Keratinocyte (primary cell): ENCODE measurements around the gene COL8A1. TPM values are rescaled to one million over a fixed set of nuclear protein-coding genes. Genes with fewer than 3 reads are reported as not detected.
A peak's percentile ranks its signal among the peaks of the same experiment; 100 is the strongest.

Experiments used
- DNase-seq: peaks from one replicate; pipeline ENCODE4 v3.0.0-alpha.2; 2011; ENCODE audit warnings: low read depth, missing footprints, low spot score
- FAIRE-seq: peaks from 2 replicates; lab custom pipeline; 2011; peaks lifted over from hg19 to GRCh38; lab: Jason Lieb, UNC
- H2AFZ ChIP-seq: 2 replicates; pipeline ENCODE4 v1.6.0; 2012; ENCODE audit warnings: low read length, control low read depth, inconsistent platforms; ENCODE audit not compliant: control insufficient read depth
- H3K27ac ChIP-seq: 2 replicates; pipeline ENCODE4 v1.5.1; 2011; ENCODE audit warnings: low read length; ENCODE audit not compliant: control insufficient read depth, insufficient read depth
- H3K27me3 ChIP-seq: 3 replicates; pipeline ENCODE4 v1.6.0; 2011; ENCODE audit warnings: low read length; ENCODE audit not compliant: control insufficient read depth, insufficient read depth; ENCODE audit errors: extremely low read depth
- H3K36me3 ChIP-seq, 2 experiments: 2 replicates in 1 of 2; 3 replicates in 1 of 2; pipeline ENCODE4 v1.5.1; 2011; ENCODE audit warnings: low read length in 2 of 2, mild to moderate bottlenecking in 1 of 2; ENCODE audit not compliant: control insufficient read depth in 2 of 2, insufficient read depth in 2 of 2; ENCODE audit errors: extremely low read depth in 1 of 2
- H3K4me1 ChIP-seq: 3 replicates; pipeline ENCODE4 v1.5.1; 2011; ENCODE audit warnings: low read length; ENCODE audit not compliant: control insufficient read depth, insufficient read depth; ENCODE audit errors: extremely low read depth
- H3K4me2 ChIP-seq: 3 replicates; pipeline ENCODE4 v1.6.0; 2011; ENCODE audit warnings: low read depth, low read length; ENCODE audit not compliant: control insufficient read depth, insufficient read depth; ENCODE audit errors: extremely low read depth
- H3K4me3 ChIP-seq, 3 experiments: fragments of 200-600 bp in 1 of 3; sonication (generic) in 1 of 3; 2 replicates in 2 of 3; 3 replicates in 1 of 3; pipeline ENCODE4 v1.5.1; 2011 to 2016; ENCODE audit warnings: low read length in 3 of 3, mild to moderate bottlenecking in 3 of 3, control low read depth in 2 of 3, inconsistent platforms in 1 of 3, low read depth in 1 of 3, mixed read lengths in 1 of 3, mixed run types in 1 of 3, moderate library complexity in 1 of 3; ENCODE audit not compliant: control insufficient read depth in 2 of 3, insufficient read depth in 2 of 3; ENCODE audit errors: extremely low read depth in 1 of 3
- H3K79me2 ChIP-seq: 2 replicates; pipeline ENCODE4 v1.6.0; 2012; ENCODE audit warnings: low read length; ENCODE audit not compliant: control insufficient read depth, insufficient read depth
- H3K9ac ChIP-seq: 3 replicates; pipeline ENCODE4 v1.6.0; 2011; ENCODE audit warnings: low read length; ENCODE audit not compliant: control insufficient read depth, insufficient read depth; ENCODE audit errors: extremely low read depth
- H3K9me1 ChIP-seq: 3 replicates; pipeline ENCODE4 v1.6.0; 2011; ENCODE audit warnings: low read length; ENCODE audit not compliant: control insufficient read depth, insufficient read depth; ENCODE audit errors: extremely low read depth
- H3K9me3 ChIP-seq: 2 replicates; pipeline ENCODE4 v1.5.1; 2012; ENCODE audit warnings: low read depth, low read length; ENCODE audit not compliant: control insufficient read depth
- H4K20me1 ChIP-seq: 3 replicates; pipeline ENCODE4 v1.6.0; 2011; ENCODE audit warnings: low read length; ENCODE audit not compliant: control insufficient read depth, insufficient read depth; ENCODE audit errors: extremely low read depth
- CTCF ChIP-seq, 3 experiments: IDR thresholded peaks in 1 of 3; conservative IDR thresholded peaks in 1 of 3; optimal IDR thresholded peaks in 1 of 3; 2 replicates in 2 of 3; 3 replicates in 1 of 3; pipeline versions ENCODE3 to v1.5.1; 2011; ENCODE audit warnings: low read length in 3 of 3, mild to moderate bottlenecking in 3 of 3, moderate library complexity in 2 of 3, control low read depth in 1 of 3, inconsistent platforms in 1 of 3; ENCODE audit not compliant: insufficient read depth in 2 of 3; ENCODE audit errors: extremely low read depth in 1 of 3
- EZH2 ChIP-seq: IDR thresholded peaks from one replicate; pipeline ENCODE4 v1.6.1; 2012; ENCODE audit warnings: inconsistent platforms, mild to moderate bottlenecking, low read length, moderate library complexity
- dilution Hi-C: fragments of 300-500 bp; cut with MboI; formaldehyde crosslinking; loops from one replicate; pipeline ENCODE4 v1.7.0; 2020; ENCODE audit warnings: low sequenced_read_pairs; ENCODE audit not compliant: extremely low pct_ligation_motif_present
- polyA plus RNA-seq, 5 experiments: library from polyadenylated mRNA; depleted of rRNA in 3 of 5; stranded (reverse) in 3 of 5; stranded (forward) in 1 of 5; unstranded in 1 of 5; fragments of >200 nt; gene quantifications; 1 replicate in 1 of 5; 2 replicates in 3 of 5; 3 replicates in 1 of 5; pipeline versions ENCODE4 v1.2.1 to v1.2.3, GENCODE V29; 2011 to 2012; ENCODE audit warnings: missing spikeins in 2 of 5, low read depth in 1 of 5, low replicate concordance in 1 of 5

The COL8A1 gene
- polyA plus RNA-seq, 1 donor (not counting 4 experiments of a cell fraction or from before 2014, with no cell fraction given), result 102 TPM

GRCh38 chr3:99772671-99773070 is 134.3 kb downstream of the COL8A1 start:
- peaks cover 0 to 10% of the 10 kb centered on the region in 2 experiments for H3K36me3 ChIP-seq
- no peak for DNase-seq
- H3K4me2 ChIP-seq, result no peak overlapping the region
- H3K4me3 ChIP-seq, result no peak overlapping the region
- H3K4me1 ChIP-seq, result peaks cover 24% of the 10 kb centered on the region
- dilution Hi-C loops, result loop anchor here (25.0 kb wide), 1 partner anchor 760 kb away; no protein-coding TSS in a partner anchor
- no peak overlapping the region for H3K27ac ChIP-seq
- H3K79me2 ChIP-seq, result no peaks in the 10 kb centered on the region
- TF ChIP-seq EZH2, result no peak
- TF ChIP-seq CTCF (optimal IDR thresholded peaks at IDR 0.05 in 1 of 3, IDR thresholded peaks at IDR 0.05 in 1 of 3, conservative IDR thresholded peaks at IDR 0.05 in 1 of 3; ENCODE audit: extremely low read depth in 1 of 3, insufficient read depth in 2 of 3, low read length in 3 of 3), result no peak
- H3K27me3 ChIP-seq, result no peaks in the 10 kb centered on the region
- no peak overlapping the region for H3K9ac ChIP-seq
- H3K9me3 ChIP-seq, result no peaks in the 10 kb centered on the region
- no peak overlapping the region for H2AFZ ChIP-seq
- peaks cover 2% of the 10 kb centered on the region for H3K9me1 ChIP-seq
- no peak for FAIRE-seq
- H4K20me1 ChIP-seq, result no peaks in the 10 kb centered on the region

GRCh38 chr3:99774467-99774866 is 136.1 kb downstream of the COL8A1 start:
- DNase-seq (peak; percentile 93), FAIRE-seq (peak; percentile 98)
- peaks cover 24% of the 10 kb centered on the region for H3K4me1 ChIP-seq
- no peaks in the 10 kb centered on the region for H3K9me3 ChIP-seq
- no peak for TF ChIP-seq CTCF (optimal IDR thresholded peaks at IDR 0.05 in 1 of 3, IDR thresholded peaks at IDR 0.05 in 1 of 3, conservative IDR thresholded peaks at IDR 0.05 in 1 of 3; ENCODE audit: extremely low read depth in 1 of 3, insufficient read depth in 2 of 3, low read length in 3 of 3)
- no peak for TF ChIP-seq EZH2
- H3K9ac ChIP-seq, result no peak overlapping the region
- H3K27ac ChIP-seq, result peak overlapping the region; percentile 46
- no peaks in the 10 kb centered on the region for H4K20me1 ChIP-seq
- no peaks in the 10 kb centered on the region for H3K27me3 ChIP-seq
- H3K4me3 ChIP-seq, result no peak overlapping the region
- no peaks in the 10 kb centered on the region for H3K79me2 ChIP-seq
- dilution Hi-C loops, result loop anchor here (25.0 kb wide), 1 partner anchor 762 kb away; no protein-coding TSS in a partner anchor
- peaks cover 0 to 6% of the 10 kb centered on the region in 2 experiments for H3K36me3 ChIP-seq
- H3K4me2 ChIP-seq, result peak overlapping the region; percentile 15
- peaks cover 2% of the 10 kb centered on the region for H3K9me1 ChIP-seq
- no peak overlapping the region for H2AFZ ChIP-seq
